Ishikawa (cell line): ENCODE data around the gene CNNM4.

ENCODE experiments used
- CEBPB ChIP-seq: IDR thresholded peaks from 2 replicates; pipeline ENCODE4 v1.6.1; 2012
- CREB1 ChIP-seq: IDR thresholded peaks from 2 replicates; pipeline ENCODE4 v1.6.1; 2012; ENCODE audit warnings: low read depth
- EGR1 ChIP-seq: IDR thresholded peaks from 2 replicates; pipeline ENCODE4 v1.6.1; 2012
- EP300 ChIP-seq: IDR thresholded peaks from 2 replicates; pipeline ENCODE4 v1.6.1; 2012; ENCODE audit warnings: borderline replicate concordance
- FOXM1 ChIP-seq: IDR thresholded peaks from 2 replicates; pipeline ENCODE4 v1.6.1; 2012; ENCODE audit warnings: low read depth, borderline replicate concordance
- NFIC ChIP-seq: IDR thresholded peaks from 2 replicates; pipeline ENCODE4 v1.6.1; 2012
- RAD21 ChIP-seq: IDR thresholded peaks from 2 replicates; pipeline ENCODE4 v1.6.1; 2012; ENCODE audit warnings: low read depth
- REST ChIP-seq: IDR thresholded peaks from 2 replicates; pipeline ENCODE4 v1.6.1; 2012; ENCODE audit warnings: low read depth, mild to moderate bottlenecking
- TAF1 ChIP-seq: IDR thresholded peaks from 2 replicates; pipeline ENCODE4 v1.6.1; 2012; ENCODE audit warnings: low read depth, mild to moderate bottlenecking
- TCF12 ChIP-seq: IDR thresholded peaks from 2 replicates; pipeline ENCODE4 v1.6.1; 2012; ENCODE audit warnings: low read depth
- TEAD4 ChIP-seq: IDR thresholded peaks from 2 replicates; pipeline ENCODE4 v1.6.1; 2012
- YY1 ChIP-seq: IDR thresholded peaks from 2 replicates; pipeline ENCODE4 v1.6.1; 2012; ENCODE audit warnings: low read depth
- ZBTB7A ChIP-seq: IDR thresholded peaks from 2 replicates; pipeline ENCODE4 v1.6.1; 2012; ENCODE audit warnings: low read depth
- TF ChIP-seq, protein P1 (sequence below): IDR thresholded peaks from 2 replicates; pipeline ENCODE4 v1.6.1; 2012
- TF ChIP-seq, protein P2 (sequence below): IDR thresholded peaks from 2 replicates; pipeline ENCODE4 v1.6.1; 2012

Gene CNNM4

GRCh38 chr2:96822786-96823185 lies 62.1 kb downstream of the CNNM4 start:
- TF ChIP-seq ZBTB7A: no peak
- no peak for TF ChIP-seq NFIC
- TF ChIP-seq CREB1: no peak
- no peak for TF ChIP-seq CEBPB
- no peak for TF ChIP-seq YY1
- no peak for TF ChIP-seq FOXM1
- TF ChIP-seq, protein P1, sequence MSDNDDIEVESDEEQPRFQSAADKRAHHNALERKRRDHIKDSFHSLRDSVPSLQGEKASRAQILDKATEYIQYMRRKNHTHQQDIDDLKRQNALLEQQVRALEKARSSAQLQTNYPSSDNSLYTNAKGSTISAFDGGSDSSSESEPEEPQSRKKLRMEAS: no peak
- no peak for TF ChIP-seq EGR1
- TF ChIP-seq TCF12: no peak
- TF ChIP-seq RAD21: no peak

- no peak for TF ChIP-seq TAF1
Measured at GRCh38 chr2:96823198-96823597, 62.5 kb downstream of the CNNM4 start.

- TF ChIP-seq NFIC (no peak), TEAD4 (peak; percentile 60), TAF1 (no peak)
- TF ChIP-seq, protein P1: no peak
Measured at GRCh38 chr2:96824079-96824870, 63.6 kb downstream of the CNNM4 start.

DNA sequence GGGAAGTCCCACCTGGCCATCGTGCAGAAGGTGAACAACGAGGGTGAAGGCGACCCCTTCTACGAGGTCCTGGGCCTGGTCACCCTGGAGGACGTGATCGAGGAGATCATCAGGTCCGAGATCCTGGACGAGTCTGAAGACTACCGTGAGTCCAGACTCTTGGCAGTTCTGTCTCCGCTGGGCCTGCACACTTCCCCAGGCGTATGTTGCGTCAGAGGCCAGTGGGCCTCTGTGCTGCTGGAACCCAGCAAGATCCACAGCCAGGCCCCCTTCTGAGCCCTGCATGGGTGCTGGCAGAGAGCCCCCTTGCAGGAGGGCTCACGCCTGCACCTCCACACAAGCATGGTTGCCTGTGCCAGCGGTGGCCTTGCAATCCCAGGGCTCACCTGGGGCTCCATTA lies 64.4 kb downstream of the CNNM4 start:
- TF ChIP-seq, protein P2, sequence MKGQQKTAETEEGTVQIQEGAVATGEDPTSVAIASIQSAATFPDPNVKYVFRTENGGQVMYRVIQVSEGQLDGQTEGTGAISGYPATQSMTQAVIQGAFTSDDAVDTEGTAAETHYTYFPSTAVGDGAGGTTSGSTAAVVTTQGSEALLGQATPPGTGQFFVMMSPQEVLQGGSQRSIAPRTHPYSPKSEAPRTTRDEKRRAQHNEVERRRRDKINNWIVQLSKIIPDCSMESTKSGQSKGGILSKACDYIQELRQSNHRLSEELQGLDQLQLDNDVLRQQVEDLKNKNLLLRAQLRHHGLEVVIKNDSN: no peak
- TF ChIP-seq FOXM1: no peak
- no peak for TF ChIP-seq ZBTB7A
- no peak for TF ChIP-seq TCF12
- TF ChIP-seq TEAD4: no peak
- no peak for TF ChIP-seq RAD21
- no peak for TF ChIP-seq YY1
- TF ChIP-seq NFIC: no peak
- no peak for TF ChIP-seq REST
- TF ChIP-seq EP300: no peak
- no peak for TF ChIP-seq CEBPB
- TF ChIP-seq EGR1: no peak
- TF ChIP-seq CREB1: no peak
- TF ChIP-seq, protein P1: no peak

DNA sequence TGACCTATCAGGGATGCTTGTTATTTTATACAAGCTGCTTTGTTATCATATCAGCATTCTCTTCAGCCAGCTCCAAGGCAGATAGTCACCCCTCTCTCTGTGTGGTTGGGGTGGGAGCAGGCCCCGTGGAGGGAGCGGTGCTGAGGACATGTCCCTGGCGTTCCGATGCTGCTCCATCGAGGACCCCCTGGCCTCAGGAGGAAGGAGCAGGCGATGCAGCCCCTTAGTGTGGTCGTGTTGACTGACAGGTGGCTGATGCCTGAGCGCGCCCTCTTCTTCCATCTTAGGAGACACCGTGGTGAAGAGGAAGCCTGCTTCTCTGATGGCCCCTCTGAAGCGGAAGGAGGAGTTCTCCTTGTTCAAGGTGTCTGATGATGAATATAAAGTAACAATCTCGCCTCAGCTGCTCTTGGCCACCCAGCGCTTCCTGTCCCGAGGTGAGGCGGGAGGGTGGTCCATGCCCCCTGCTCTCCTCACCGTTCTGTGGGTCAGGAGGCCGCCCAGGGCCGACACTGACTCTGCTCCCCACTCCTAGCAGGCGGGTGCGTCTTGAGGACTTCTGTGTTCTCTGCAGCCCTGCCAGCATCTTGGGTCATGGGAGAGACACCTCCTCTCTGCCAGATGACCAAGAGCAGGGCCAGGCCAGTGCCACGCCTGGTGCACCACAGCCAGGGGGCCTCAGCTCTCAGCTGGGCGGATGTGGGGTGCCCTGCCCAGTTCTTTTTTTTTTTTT lies 66.0 kb downstream of the CNNM4 start:
- TF ChIP-seq FOXM1 (no peak), RAD21 (no peak), TCF12 (no peak), EGR1 (no peak)

DNA sequence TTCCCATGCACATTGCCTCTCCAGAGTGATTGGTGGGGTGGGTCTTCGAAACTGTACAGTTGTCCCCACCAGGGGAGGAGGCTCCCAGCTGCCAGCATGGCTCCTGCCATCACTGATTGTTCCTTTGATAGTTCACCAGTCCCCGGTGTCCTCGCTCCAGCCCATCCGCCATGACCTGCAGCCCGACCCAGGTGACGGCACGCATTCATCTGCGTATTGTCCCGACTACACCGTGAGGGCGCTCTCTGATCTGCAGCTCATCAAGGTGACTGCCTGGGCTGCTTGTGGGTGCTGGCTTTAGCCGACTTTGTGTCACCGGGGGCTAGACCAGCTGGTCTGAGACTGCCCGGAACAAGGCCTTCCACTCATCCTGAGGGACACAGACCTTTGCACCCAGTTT lies 67.7 kb downstream of the CNNM4 start:
- no peak for TF ChIP-seq TEAD4

GRCh38 chr2:96828874-96829273 lies 68.2 kb downstream of the CNNM4 start:
- TF ChIP-seq FOXM1 (no peak), NFIC (no peak), ZBTB7A (no peak), TEAD4 (no peak), EP300 (no peak)
- TF ChIP-seq, protein P2: no peak

- TF ChIP-seq, protein P1: no peak
- TF ChIP-seq RAD21 (no peak), CREB1 (no peak), TEAD4 (no peak), TAF1 (no peak)
Measured at GRCh38 chr2:96830044-96830562, 69.4 kb downstream of the CNNM4 start.
